PFSK-1 (cell line): ENCODE results near the gene UBE3B.

Experiments
- FOXP2 ChIP-seq: optimal IDR thresholded peaks from 2 replicates; pipeline ENCODE3; 2011; ENCODE audit warnings: borderline replicate concordance, control low read depth, inconsistent platforms; ENCODE audit not compliant: insufficient read depth; ENCODE audit errors: extremely low read length, extremely low read depth
- POLR2AphosphoS5 ChIP-seq: IDR thresholded peaks from 2 replicates; pipeline ENCODE4 v1.6.1; 2012; ENCODE audit warnings: low read depth, mild to moderate bottlenecking, control low read depth, low read length, moderate library complexity
- REST ChIP-seq, 2 experiments: IDR thresholded peaks; 2 replicates each; pipeline versions ENCODE4 v1.6.1 to v1.8.0; 2011 to 2012; ENCODE audit warnings: low read depth in 2 of 2, low read length in 2 of 2, control low read depth in 1 of 2, inconsistent platforms in 1 of 2, mild to moderate bottlenecking in 1 of 2, moderate library complexity in 1 of 2; ENCODE audit not compliant: insufficient read depth in 1 of 2
- SIN3A ChIP-seq: IDR thresholded peaks from 2 replicates; pipeline ENCODE4 v1.6.1; 2012; ENCODE audit warnings: mild to moderate bottlenecking, low read length, moderate library complexity, borderline replicate concordance; ENCODE audit not compliant: insufficient read depth
- TAF1 ChIP-seq: IDR thresholded peaks from 2 replicates; pipeline ENCODE4 v1.6.1; 2012; ENCODE audit warnings: low read length, control low read depth, borderline replicate concordance; ENCODE audit not compliant: insufficient read depth

The UBE3B gene

GRCh38 chr12:109500406-109501185 is 23.2 kb downstream of the UBE3B start:
- TF ChIP-seq REST (IDR thresholded peaks at IDR 0.05; ENCODE audit: insufficient read depth in 1 of 2, low read depth in 2 of 2, low read length in 2 of 2): no peak
- no peak for TF ChIP-seq POLR2AphosphoS5
- no peak for TF ChIP-seq SIN3A
- no peak for TF ChIP-seq FOXP2

GRCh38 chr12:109501299-109501698 is 23.9 kb downstream of the UBE3B start:
- TF ChIP-seq POLR2AphosphoS5 (no peak), SIN3A (no peak), TAF1 (no peak), FOXP2 (no peak), REST (IDR thresholded peaks at IDR 0.05; ENCODE audit: insufficient read depth in 1 of 2, low read depth in 2 of 2, low read length in 2 of 2) (no peak)

DNA sequence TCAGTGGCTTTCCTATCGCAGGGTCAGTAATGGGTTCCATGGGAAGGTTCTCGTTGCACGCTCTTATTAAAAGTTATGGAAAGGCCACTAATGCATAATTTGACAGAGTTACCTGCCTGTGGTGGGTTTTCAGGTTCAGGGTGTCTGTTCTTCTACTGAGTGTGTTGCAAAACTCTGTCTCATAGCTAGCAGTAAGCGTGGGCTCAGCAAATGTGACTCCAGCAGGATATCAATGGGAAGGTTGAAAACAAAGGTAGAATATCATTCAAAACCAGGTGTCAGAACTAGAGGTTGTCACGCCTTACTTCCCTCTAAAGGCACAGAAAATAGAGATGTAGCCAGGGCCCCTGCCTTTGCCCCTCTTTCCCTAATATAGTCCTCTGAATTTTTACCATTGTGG is 24.9 kb downstream of the UBE3B start:
- no peak for TF ChIP-seq REST (IDR thresholded peaks at IDR 0.05; ENCODE audit: insufficient read depth in 1 of 2, low read depth in 2 of 2, low read length in 2 of 2)
- TF ChIP-seq POLR2AphosphoS5: no peak
- no peak for TF ChIP-seq SIN3A
- no peak for TF ChIP-seq TAF1
- TF ChIP-seq FOXP2: no peak

- TF ChIP-seq TAF1 (no peak), POLR2AphosphoS5 (no peak), REST (IDR thresholded peaks at IDR 0.05; ENCODE audit: insufficient read depth in 1 of 2, low read depth in 2 of 2, low read length in 2 of 2) (no peak), FOXP2 (no peak), SIN3A (no peak)
Measured at GRCh38 chr12:109503611-109504010, 26.2 kb downstream of the UBE3B start.

DNA sequence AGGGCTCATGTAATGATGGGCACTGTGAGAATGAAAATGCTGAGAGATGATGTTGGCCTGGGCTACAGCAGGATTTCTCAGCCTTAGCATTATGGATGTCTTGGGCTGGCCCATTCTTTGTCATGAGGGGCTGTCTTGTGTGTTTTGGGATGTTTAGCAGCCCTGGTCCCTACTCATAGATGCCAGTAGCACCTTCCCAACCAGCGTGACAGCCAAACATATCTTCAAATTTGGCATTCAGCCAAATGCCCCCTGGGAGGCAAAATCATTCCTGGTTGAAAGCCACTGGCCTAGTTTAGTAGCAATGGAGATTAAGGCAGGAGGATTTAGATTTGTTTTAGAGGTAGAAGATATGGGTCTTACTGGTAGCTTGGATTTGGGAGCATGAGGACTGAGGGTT is 26.6 kb downstream of the UBE3B start:
- no peak for TF ChIP-seq FOXP2
- no peak for TF ChIP-seq REST (IDR thresholded peaks at IDR 0.05; ENCODE audit: insufficient read depth in 1 of 2, low read depth in 2 of 2, low read length in 2 of 2)
- no peak for TF ChIP-seq POLR2AphosphoS5
- TF ChIP-seq SIN3A: no peak
- TF ChIP-seq TAF1: no peak
